PC-9 (cell line): ENCODE results near the gene MKI67. TPM values are rescaled to one million over a fixed set of nuclear protein-coding genes. Genes with fewer than 3 reads are reported as not detected.

Source experiments
- BruUV-seq: library from RNA; stranded (reverse); fragments of 400-500 nt; replicated peaks from 2 replicates; lab custom pipeline; 2021; lab: Mats Ljungman, UMichigan
- CTCF ChIA-PET: fragments of 300-600 bp; sonication (Branson Sonifier 250); formaldehyde crosslinking; loops from one replicate; lab custom pipeline; 2022; ENCODE audit warnings: antibody characterized with exemption; lab: Charles Lee
- POLR2A ChIA-PET: fragments of 300-600 bp; sonication (Branson Sonifier 250); formaldehyde crosslinking; loops from one replicate; lab custom pipeline; 2022; ENCODE audit warnings: antibody characterized with exemption; ENCODE audit not compliant: unreplicated experiment; lab: Charles Lee
- DNase-seq, 2 experiments: peaks; one replicate each; pipeline versions ENCODE4 v3.0.0 to v3.0.0-alpha.2; 2015 to 2022; ENCODE audit warnings: mixed read lengths in 1 of 2
- H2AFZ ChIP-seq: fragments of 200-600 bp; sonication (generic); 2 replicates; pipeline ENCODE4 v1.8.1; 2017; ENCODE audit warnings: antibody characterized with exemption
- H3F3A ChIP-seq: fragments of 200-600 bp; sonication (generic); 2 replicates; pipeline ENCODE4 v1.8.1; 2017; ENCODE audit warnings: antibody characterized with exemption, mild to moderate bottlenecking, low read depth; ENCODE audit not compliant: insufficient read depth
- H3K27ac ChIP-seq: fragments of 200-600 bp; sonication (generic); 2 replicates; pipeline ENCODE4 v1.6.1; 2016; ENCODE audit warnings: mixed run types
- H3K27me3 ChIP-seq: fragments of 200-600 bp; sonication (generic); 2 replicates; pipeline ENCODE4 v1.6.1; 2016; ENCODE audit warnings: low read depth, mixed run types; ENCODE audit not compliant: insufficient read depth
- H3K36me3 ChIP-seq: fragments of 200-600 bp; sonication (generic); 2 replicates; pipeline ENCODE4 v1.6.1; 2016; ENCODE audit warnings: low read depth, mixed run types
- H3K4me1 ChIP-seq: fragments of 200-600 bp; sonication (generic); replicated peaks from 2 replicates; pipeline ENCODE4 v1.6.1; 2016; ENCODE audit warnings: mixed run types; ENCODE audit not compliant: insufficient read depth
- H3K4me2 ChIP-seq: fragments of 200-600 bp; sonication (generic); 2 replicates; pipeline ENCODE4 v1.6.1; 2017; ENCODE audit warnings: mixed run types
- H3K4me3 ChIP-seq: fragments of 200-600 bp; sonication (generic); 2 replicates; pipeline ENCODE4 v1.6.1; 2016; ENCODE audit warnings: mixed run types
- H3K79me2 ChIP-seq: fragments of 200-600 bp; sonication (generic); 2 replicates; pipeline ENCODE4 v1.6.1; 2017; ENCODE audit warnings: low read depth, mixed run types
- H3K9me2 ChIP-seq: fragments of 200-600 bp; sonication (generic); 2 replicates; pipeline ENCODE4 v1.8.1; 2017; ENCODE audit warnings: mild to moderate bottlenecking; ENCODE audit not compliant: insufficient read depth
- H3K9me3 ChIP-seq: fragments of 200-600 bp; sonication (generic); 2 replicates; pipeline ENCODE4 v1.8.1; 2016; ENCODE audit warnings: low read depth; ENCODE audit not compliant: insufficient read depth
- H4K20me1 ChIP-seq: fragments of 200-600 bp; sonication (generic); 2 replicates; pipeline ENCODE4 v1.8.1; 2017; ENCODE audit not compliant: insufficient read depth
- EZH2 ChIP-seq: fragments of 200-600 bp; sonication (generic); IDR thresholded peaks from 2 replicates; pipeline ENCODE4 v1.8.0; 2017; ENCODE audit warnings: antibody characterized with exemption, low read depth
- intact Hi-C: fragments of 100-400 bp; cut with micrococcal nuclease; formaldehyde crosslinking; loops from one replicate; pipeline ENCODE4 v1.10.0; 2022; ENCODE audit not compliant: unreplicated experiment
- total RNA-seq: library from RNA; stranded (reverse); gene quantifications from 2 replicates; pipeline ENCODE4 v1.2.3, GENCODE V29; 2021
- TF ChIP-seq, protein P1 (sequence below): fragments of 200-600 bp; sonication (generic); conservative IDR thresholded peaks from 2 replicates; pipeline ENCODE4 v1.6.1; 2017; ENCODE audit warnings: mixed run types, antibody characterized with exemption, mild to moderate bottlenecking, moderate library complexity

Gene MKI67
- total RNA-seq, 1 experiment from 2014 or later: 114 TPM

DNA sequence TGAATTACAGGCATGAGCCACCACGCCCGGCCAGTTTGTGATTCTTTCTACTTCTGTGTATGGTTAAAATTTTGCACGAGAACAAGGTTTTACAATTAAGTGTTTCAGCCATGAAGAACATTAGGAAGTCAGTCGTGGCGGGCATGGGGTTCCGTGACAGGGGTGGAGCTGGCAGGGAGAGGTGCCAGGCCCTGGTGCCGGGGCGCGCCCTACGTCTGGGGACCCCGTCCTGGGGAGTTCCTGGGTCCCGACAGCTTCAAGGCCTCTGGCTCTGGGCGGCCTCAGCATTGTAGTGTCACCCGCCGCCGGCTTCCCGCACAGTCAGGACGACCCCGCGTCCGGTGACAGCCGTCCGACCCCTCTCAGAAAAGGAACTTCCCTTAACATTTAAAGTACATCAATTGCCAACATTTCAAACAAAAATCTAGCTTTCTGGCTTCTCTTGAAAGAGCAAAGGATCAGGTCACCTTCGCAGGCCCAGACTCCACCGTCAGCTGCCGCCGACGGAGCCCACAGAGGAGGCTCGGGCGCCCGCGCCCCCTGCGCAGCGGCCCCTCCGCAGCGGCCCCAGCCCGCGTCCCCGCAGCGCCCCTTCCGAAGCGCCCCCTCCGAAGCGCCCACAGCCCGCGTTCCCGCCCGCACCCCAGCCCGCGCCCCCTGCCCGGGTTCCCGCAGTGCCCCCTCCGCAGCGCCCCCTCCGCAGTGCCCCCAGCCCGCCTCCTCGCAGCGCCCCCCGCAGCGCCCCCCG lies 23.2 kb upstream of the MKI67 start:
- no peaks in the 10 kb centered on the region for H3K4me1 ChIP-seq
- H3K9me3 ChIP-seq: no peaks in the 10 kb centered on the region
- no peak overlapping the region for H3K4me2 ChIP-seq
- H3K27me3 ChIP-seq: peaks cover 9% of the 10 kb centered on the region
- no peaks in the 10 kb centered on the region for H3K36me3 ChIP-seq
- ChIA-PET POLR2A (no interaction called here), CTCF (no interaction called here)
- DNase-seq: no peak
- TF ChIP-seq EZH2: no peak
- TF ChIP-seq, protein P1, sequence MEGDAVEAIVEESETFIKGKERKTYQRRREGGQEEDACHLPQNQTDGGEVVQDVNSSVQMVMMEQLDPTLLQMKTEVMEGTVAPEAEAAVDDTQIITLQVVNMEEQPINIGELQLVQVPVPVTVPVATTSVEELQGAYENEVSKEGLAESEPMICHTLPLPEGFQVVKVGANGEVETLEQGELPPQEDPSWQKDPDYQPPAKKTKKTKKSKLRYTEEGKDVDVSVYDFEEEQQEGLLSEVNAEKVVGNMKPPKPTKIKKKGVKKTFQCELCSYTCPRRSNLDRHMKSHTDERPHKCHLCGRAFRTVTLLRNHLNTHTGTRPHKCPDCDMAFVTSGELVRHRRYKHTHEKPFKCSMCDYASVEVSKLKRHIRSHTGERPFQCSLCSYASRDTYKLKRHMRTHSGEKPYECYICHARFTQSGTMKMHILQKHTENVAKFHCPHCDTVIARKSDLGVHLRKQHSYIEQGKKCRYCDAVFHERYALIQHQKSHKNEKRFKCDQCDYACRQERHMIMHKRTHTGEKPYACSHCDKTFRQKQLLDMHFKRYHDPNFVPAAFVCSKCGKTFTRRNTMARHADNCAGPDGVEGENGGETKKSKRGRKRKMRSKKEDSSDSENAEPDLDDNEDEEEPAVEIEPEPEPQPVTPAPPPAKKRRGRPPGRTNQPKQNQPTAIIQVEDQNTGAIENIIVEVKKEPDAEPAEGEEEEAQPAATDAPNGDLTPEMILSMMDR: no peak
- H3K27ac ChIP-seq: no peak overlapping the region
- no peak overlapping the region for H3K4me3 ChIP-seq
- no peak overlapping the region for H2AFZ ChIP-seq
- BruUV-seq: no TSS peak
- H3K79me2 ChIP-seq: no peaks in the 10 kb centered on the region
- H4K20me1 ChIP-seq: no peaks in the 10 kb centered on the region
- no peaks in the 10 kb centered on the region for H3K9me2 ChIP-seq
- intact Hi-C loops: loop anchor here (2.0 kb wide), 1 partner anchor 71 kb away; no protein-coding TSS in a partner anchor
- no peaks in the 10 kb centered on the region for H3F3A ChIP-seq

DNA sequence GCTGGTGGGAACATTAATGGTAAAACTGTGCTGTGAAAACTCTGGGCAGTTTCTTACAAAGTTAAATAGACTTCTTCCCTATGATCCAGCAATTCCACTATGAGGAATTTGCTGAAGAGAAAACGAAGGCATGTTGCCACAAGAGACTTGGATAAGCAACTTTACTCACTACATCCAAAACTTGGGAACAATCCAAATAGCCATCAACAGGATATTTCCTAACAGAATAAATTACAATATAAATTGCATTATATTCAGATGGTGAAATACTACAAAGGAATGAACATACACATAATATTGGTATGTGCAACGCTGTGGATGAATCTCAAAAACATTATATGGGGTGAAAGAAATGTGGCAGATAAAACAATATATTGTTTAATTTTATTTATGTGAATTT lies 21.4 kb upstream of the MKI67 start:
- no peaks in the 10 kb centered on the region for H3K36me3 ChIP-seq
- no peak overlapping the region for H3K27ac ChIP-seq
- no peaks in the 10 kb centered on the region for H4K20me1 ChIP-seq
- POLR2A ChIA-PET: no interaction called here
- intact Hi-C loops: no loop called here
- CTCF ChIA-PET: no interaction called here
- no peak overlapping the region for H3K4me2 ChIP-seq
- H2AFZ ChIP-seq: no peak overlapping the region
- no peaks in the 10 kb centered on the region for H3F3A ChIP-seq
- no peak overlapping the region for H3K4me3 ChIP-seq
- TF ChIP-seq, protein P1: no peak
- TF ChIP-seq EZH2: no peak
- no peaks in the 10 kb centered on the region; the same call in 1 of the 2 replicates for H3K27me3 ChIP-seq
- no peaks in the 10 kb centered on the region for H3K4me1 ChIP-seq
- no peak for DNase-seq
- no peaks in the 10 kb centered on the region for H3K9me3 ChIP-seq
- no TSS peak for BruUV-seq
- no peaks in the 10 kb centered on the region for H3K9me2 ChIP-seq
- H3K79me2 ChIP-seq: no peaks in the 10 kb centered on the region

DNA sequence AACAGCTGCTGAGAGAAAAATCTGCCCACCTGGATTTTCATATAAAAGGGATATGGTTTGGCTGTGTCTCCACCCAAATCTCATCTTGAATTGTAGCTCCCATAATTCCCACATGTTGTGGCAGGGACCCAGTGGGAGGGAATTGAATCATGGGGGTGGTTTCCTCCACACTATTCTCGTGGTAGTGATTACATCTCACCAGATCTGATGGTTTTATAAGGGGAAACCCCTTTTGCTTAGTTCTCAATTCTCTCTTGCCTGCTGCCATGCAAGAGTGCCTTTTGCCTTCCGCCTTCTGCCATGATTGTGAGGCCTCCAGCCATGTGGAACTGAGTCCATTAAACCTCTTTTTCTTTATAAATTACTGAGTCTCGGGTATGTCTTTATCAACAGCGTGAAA lies 20.8 kb upstream of the MKI67 start:
- BruUV-seq: no TSS peak
- intact Hi-C loops: no loop called here
- ChIA-PET POLR2A (no interaction called here), CTCF (no interaction called here)
- no peak for DNase-seq
- H3K36me3 ChIP-seq: no peaks in the 10 kb centered on the region
- no peaks in the 10 kb centered on the region for H3K9me3 ChIP-seq
- H2AFZ ChIP-seq: no peak overlapping the region
- no peaks in the 10 kb centered on the region for H3K9me2 ChIP-seq
- H3K27ac ChIP-seq: no peak overlapping the region
- H4K20me1 ChIP-seq: no peaks in the 10 kb centered on the region
- H3K4me1 ChIP-seq: no peaks in the 10 kb centered on the region
- H3F3A ChIP-seq: no peaks in the 10 kb centered on the region
- H3K4me2 ChIP-seq: no peak overlapping the region
- no peak overlapping the region for H3K4me3 ChIP-seq
- no peaks in the 10 kb centered on the region for H3K79me2 ChIP-seq
- TF ChIP-seq, protein P1: no peak
- TF ChIP-seq EZH2: no peak
- no peaks in the 10 kb centered on the region; the same call in 1 of the 2 replicates for H3K27me3 ChIP-seq
